NCI-H146 treated with DMSO at 0.1 percent for 48 hours (cell line): ENCODE measurements around the gene EXOSC9.

Experiments used
- DNase-seq: peaks from one replicate; lab custom pipeline; 2025; ENCODE audit not compliant: unreplicated experiment; lab: John Stamatoyannopoulos, UW

The EXOSC9 gene

GRCh38 chr4:121789455-121789854 lies 11.7 kb upstream of the EXOSC9 start:
- no peak for DNase-seq

GRCh38 chr4:121789960-121790829 lies 10.9 kb upstream of the EXOSC9 start:
- DNase-seq: no peak

- no peak for DNase-seq
Observed at GRCh38 chr4:121790976-121791375, 10.1 kb upstream of the EXOSC9 start.

- DNase-seq: no peak
Observed at GRCh38 chr4:121791481-121791880, 9.6 kb upstream of the EXOSC9 start.

- DNase-seq: no peak
Observed at GRCh38 chr4:121792966-121793365, 8.2 kb upstream of the EXOSC9 start.

- DNase-seq: no peak
Observed at GRCh38 chr4:121794505-121795188, 6.5 kb upstream of the EXOSC9 start.

GRCh38 chr4:121796283-121796682 lies 4.8 kb upstream of the EXOSC9 start:
- DNase-seq: no peak

- DNase-seq: no peak
Observed at GRCh38 chr4:121799208-121799823, 1.8 kb upstream of the EXOSC9 start.

GRCh38 chr4:121799867-121800501 lies 1.1 kb upstream of the EXOSC9 start:
- no peak for DNase-seq

- DNase-seq: no peak
Observed at GRCh38 chr4:121800638-121800960, 524 bp upstream of the EXOSC9 start.

- no peak for DNase-seq
Observed at GRCh38 chr4:121801715-121802075, 572 bp downstream of the EXOSC9 start.

GRCh38 chr4:121806411-121806810 lies 5.3 kb downstream of the EXOSC9 start:
- no peak for DNase-seq

- DNase-seq: no peak
Observed at GRCh38 chr4:121811122-121811521, 10.0 kb downstream of the EXOSC9 start.

- DNase-seq: no peak
Observed at GRCh38 chr4:121814756-121815155, 13.6 kb downstream of the EXOSC9 start.

- DNase-seq: no peak
Observed at GRCh38 chr4:121817006-121817405, 15.9 kb downstream of the EXOSC9 start.

GRCh38 chr4:121817701-121818100 lies 16.6 kb downstream of the EXOSC9 start:
- DNase-seq: no peak

GRCh38 chr4:121818215-121818614 lies 17.1 kb downstream of the EXOSC9 start:
- DNase-seq: no peak

GRCh38 chr4:121819216-121819965 lies 18.3 kb downstream of the EXOSC9 start:
- DNase-seq: no peak

- no peak for DNase-seq
Observed at GRCh38 chr4:121822047-121822446, 20.9 kb downstream of the EXOSC9 start.

GRCh38 chr4:121822796-121823504 lies 21.8 kb downstream of the EXOSC9 start:
- peak; percentile 15 for DNase-seq
